Testis (tissue), 3 donors: Measurements from ENCODE around the gene FARS2. TPM values are rescaled to one million over a fixed set of nuclear protein-coding genes. Genes with fewer than 3 reads are reported as not detected.

Experiments used
- DNase-seq: peaks from one replicate; pipeline ENCODE4 v3.0.0-alpha.2; 2019
- H3K27ac ChIP-seq, 2 donors: fragments of 200-600 bp; sonication (generic); one replicate each; pipeline ENCODE4 v1.5.1; 2019
- H3K27me3 ChIP-seq: fragments of 200-600 bp; sonication (generic); one replicate; pipeline ENCODE4 v1.5.1; 2019
- H3K36me3 ChIP-seq: fragments of 200-600 bp; sonication (generic); one replicate; pipeline ENCODE4 v1.5.1; 2017; ENCODE audit warnings: low read depth; ENCODE audit errors: missing control alignments
- H3K4me1 ChIP-seq: fragments of 200-600 bp; sonication (generic); one replicate; pipeline ENCODE4 v1.5.1; 2019
- H3K4me3 ChIP-seq, 2 donors: fragments of 200-600 bp; sonication (generic); one replicate each; pipeline ENCODE4 v1.5.1; 2017 to 2019
- H3K9me3 ChIP-seq: fragments of 200-600 bp; sonication (generic); one replicate; pipeline ENCODE4 v1.5.1; 2017
- POLR2A ChIP-seq: fragments of 450-650 bp; IDR thresholded peaks from one replicate; pipeline ENCODE4 v1.6.1; 2017; ENCODE audit warnings: antibody characterized with exemption, mild to moderate bottlenecking, moderate library complexity
- WGBS, 2 donors: methylation state at CpG; one replicate each; pipeline ENCODE4 v1.1.5; 2018; 5-methylcytosine and 5-hydroxymethylcytosine counted together
- intact Hi-C: fragments of 100-400 bp; cut with DNase I; formaldehyde crosslinking; loops from one replicate; pipeline ENCODE4 v1.15.1; 2023; ENCODE audit warnings: low total_unique reads
- polyA plus RNA-seq: library from polyadenylated mRNA; stranded (reverse); fragments of 350-450 nt; fragmentation: Illumina TruSeq; extraction: RNeasy Lipid Tissue Mini Kit (QIAGEN cat#74804); gene quantifications from one replicate; pipeline ENCODE4 v1.2.3, GENCODE V29; 2014; ENCODE audit warnings: low read depth, low replicate concordance; ENCODE audit not compliant: insufficient read depth
- total RNA-seq, 2 donors: library from RNA; depleted of rRNA; stranded (reverse); fragments of >200 nt; gene quantifications; one replicate each; pipeline ENCODE4 v1.2.3, GENCODE V29; 2016
- TF ChIP-seq, protein P1 (sequence below), 3 experiments: fragments of 450-650 bp in 2 of 3; fragments of 200-600 bp in 1 of 3; sonication (generic) in 1 of 3; IDR thresholded peaks; one replicate each; pipeline ENCODE4 v1.5.1; 2016 to 2019; ENCODE audit warnings: antibody characterized with exemption in 3 of 3, mild to moderate bottlenecking in 2 of 3, moderate library complexity in 1 of 3

FARS2 gene
- total and polyA plus RNA-seq, 3 donors from 2014 or later, result 15.4 to 26.8 (median 22.1) TPM

DNA sequence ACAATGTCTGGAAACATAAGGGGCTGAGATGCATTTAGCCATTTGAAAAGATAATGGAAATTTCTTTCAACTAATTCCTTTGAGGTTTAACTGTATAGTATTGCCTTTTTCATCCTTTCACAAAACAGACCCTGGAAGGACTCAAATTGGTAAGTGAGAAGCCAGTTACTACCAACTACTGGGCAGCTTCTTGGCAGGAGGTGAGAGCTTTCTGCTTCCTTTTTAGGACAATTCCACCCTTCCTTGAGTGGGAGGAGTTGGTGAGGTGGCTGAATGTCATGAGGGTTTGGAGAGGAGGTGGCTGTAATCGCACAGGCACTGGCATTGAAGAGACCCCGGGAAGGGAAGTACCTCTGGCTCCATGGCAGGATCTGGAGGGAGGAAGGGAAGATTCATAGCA, 404.4 kb downstream of the FARS2 start:
- H3K27ac ChIP-seq, result no peak overlapping the region
- no peaks in the 10 kb centered on the region for H3K9me3 ChIP-seq
- 95 to 98% methylated on average over 2 of the region's 2 CpGs for WGBS, 2 donors
- no peak for DNase-seq
- no peaks in the 10 kb centered on the region for H3K4me1 ChIP-seq
- no peaks in the 10 kb centered on the region for H3K27me3 ChIP-seq
- intact Hi-C loops, result no loop called here
- H3K4me3 ChIP-seq, result no peak overlapping the region
- no peaks in the 10 kb centered on the region for H3K36me3 ChIP-seq
- no peak for TF ChIP-seq POLR2A
- TF ChIP-seq, protein P1, sequence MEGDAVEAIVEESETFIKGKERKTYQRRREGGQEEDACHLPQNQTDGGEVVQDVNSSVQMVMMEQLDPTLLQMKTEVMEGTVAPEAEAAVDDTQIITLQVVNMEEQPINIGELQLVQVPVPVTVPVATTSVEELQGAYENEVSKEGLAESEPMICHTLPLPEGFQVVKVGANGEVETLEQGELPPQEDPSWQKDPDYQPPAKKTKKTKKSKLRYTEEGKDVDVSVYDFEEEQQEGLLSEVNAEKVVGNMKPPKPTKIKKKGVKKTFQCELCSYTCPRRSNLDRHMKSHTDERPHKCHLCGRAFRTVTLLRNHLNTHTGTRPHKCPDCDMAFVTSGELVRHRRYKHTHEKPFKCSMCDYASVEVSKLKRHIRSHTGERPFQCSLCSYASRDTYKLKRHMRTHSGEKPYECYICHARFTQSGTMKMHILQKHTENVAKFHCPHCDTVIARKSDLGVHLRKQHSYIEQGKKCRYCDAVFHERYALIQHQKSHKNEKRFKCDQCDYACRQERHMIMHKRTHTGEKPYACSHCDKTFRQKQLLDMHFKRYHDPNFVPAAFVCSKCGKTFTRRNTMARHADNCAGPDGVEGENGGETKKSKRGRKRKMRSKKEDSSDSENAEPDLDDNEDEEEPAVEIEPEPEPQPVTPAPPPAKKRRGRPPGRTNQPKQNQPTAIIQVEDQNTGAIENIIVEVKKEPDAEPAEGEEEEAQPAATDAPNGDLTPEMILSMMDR (IDR thresholded peaks at IDR 0.05), result no peak

DNA sequence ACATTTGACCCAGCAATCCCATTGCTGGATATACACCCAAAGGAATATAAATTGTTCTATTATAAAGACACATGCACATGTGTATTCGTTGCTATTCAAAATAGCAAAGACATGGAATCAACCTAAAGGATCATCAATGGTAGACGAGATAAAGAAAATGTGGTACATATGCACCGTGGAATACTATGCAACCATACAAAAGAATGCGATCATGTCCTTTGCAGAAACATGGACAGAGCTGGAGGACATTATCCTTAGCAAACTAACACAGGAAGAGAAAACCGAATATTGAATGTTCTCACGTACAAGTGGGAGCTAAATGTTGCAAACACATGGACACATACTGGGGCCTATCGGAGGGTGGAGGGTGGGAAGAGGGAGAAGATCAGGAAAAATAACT, 405.4 kb downstream of the FARS2 start:
- WGBS, 2 donors, result 85 to 96% methylated on average over 7 of the region's 7 CpGs

DNA sequence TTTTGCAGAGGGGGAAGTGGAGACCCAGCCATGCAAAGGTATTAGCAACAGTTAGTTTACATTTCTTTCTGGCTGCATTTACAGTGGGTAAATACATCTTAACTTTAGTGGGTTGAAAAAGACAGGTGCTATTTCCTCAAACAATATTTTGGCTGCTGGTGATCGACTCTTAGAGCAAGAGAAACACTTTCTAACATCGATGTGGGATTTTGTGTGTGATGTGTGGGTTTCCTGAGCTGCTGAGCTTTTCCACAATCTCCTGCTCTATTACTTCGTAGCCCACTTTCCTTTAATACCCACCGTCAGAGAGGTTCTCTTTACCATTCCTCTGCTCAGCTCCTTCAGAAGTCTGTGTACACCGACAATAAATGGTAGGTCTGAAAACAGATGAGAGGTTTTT, 406.4 kb downstream of the FARS2 start:
- WGBS, 2 donors, result 67 to 70% methylated on average over 5 of the region's 5 CpGs

More for the DNA sequence above, 405.4 kb downstream of the FARS2 start:
- Histone ChIP-seq H3K4me1 (no peaks in the 10 kb centered on the region), H3K27ac (no peak overlapping the region), H3K9me3 (no peaks in the 10 kb centered on the region), H3K36me3 (no peaks in the 10 kb centered on the region), H3K27me3 (no peaks in the 10 kb centered on the region), H3K4me3 (no peak overlapping the region)
- intact Hi-C loops, result no loop called here
- TF ChIP-seq, protein P1 (IDR thresholded peaks at IDR 0.05), result no peak
- no peak for TF ChIP-seq POLR2A
- no peak for DNase-seq

DNA sequence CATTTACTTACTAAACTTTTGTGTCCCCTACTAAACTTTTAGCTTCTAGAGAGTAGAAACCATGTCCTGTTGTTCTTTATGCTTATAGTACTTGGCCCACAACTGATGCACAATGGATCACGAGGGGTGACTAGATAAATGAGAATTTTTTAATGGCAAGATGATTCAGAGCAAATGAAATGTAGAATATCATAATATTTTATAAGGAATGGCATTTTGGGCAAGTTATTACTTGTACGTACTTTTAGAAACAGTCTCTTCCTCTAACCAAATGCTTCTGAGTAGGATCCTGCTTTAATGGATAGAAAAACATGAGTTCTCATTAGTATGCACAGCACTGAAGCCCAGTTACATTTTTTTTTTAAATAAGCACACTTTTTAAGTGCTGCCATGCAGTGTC, 409.1 kb downstream of the FARS2 start:
- H3K27ac ChIP-seq, result no peak overlapping the region
- H3K9me3 ChIP-seq, result no peaks in the 10 kb centered on the region
- no peaks in the 10 kb centered on the region for H3K36me3 ChIP-seq
- 87 to 94% methylated on average over 2 of the region's 2 CpGs for WGBS, 2 donors
- no peaks in the 10 kb centered on the region for H3K27me3 ChIP-seq
- no peak for DNase-seq
- H3K4me3 ChIP-seq, result no peak overlapping the region
- TF ChIP-seq POLR2A, result no peak
- TF ChIP-seq, protein P1 (IDR thresholded peaks at IDR 0.05), result no peak
- no peaks in the 10 kb centered on the region for H3K4me1 ChIP-seq
- intact Hi-C loops, result no loop called here

More for the DNA sequence above, 406.4 kb downstream of the FARS2 start:
- Histone ChIP-seq H3K4me1 (no peaks in the 10 kb centered on the region), H3K27me3 (no peaks in the 10 kb centered on the region), H3K4me3 (no peak overlapping the region), H3K36me3 (no peaks in the 10 kb centered on the region), H3K27ac (no peak overlapping the region), H3K9me3 (no peaks in the 10 kb centered on the region)
- intact Hi-C loops, result no loop called here
- no peak for DNase-seq
- TF ChIP-seq, protein P1 (IDR thresholded peaks at IDR 0.05), result no peak
- no peak for TF ChIP-seq POLR2A

DNA sequence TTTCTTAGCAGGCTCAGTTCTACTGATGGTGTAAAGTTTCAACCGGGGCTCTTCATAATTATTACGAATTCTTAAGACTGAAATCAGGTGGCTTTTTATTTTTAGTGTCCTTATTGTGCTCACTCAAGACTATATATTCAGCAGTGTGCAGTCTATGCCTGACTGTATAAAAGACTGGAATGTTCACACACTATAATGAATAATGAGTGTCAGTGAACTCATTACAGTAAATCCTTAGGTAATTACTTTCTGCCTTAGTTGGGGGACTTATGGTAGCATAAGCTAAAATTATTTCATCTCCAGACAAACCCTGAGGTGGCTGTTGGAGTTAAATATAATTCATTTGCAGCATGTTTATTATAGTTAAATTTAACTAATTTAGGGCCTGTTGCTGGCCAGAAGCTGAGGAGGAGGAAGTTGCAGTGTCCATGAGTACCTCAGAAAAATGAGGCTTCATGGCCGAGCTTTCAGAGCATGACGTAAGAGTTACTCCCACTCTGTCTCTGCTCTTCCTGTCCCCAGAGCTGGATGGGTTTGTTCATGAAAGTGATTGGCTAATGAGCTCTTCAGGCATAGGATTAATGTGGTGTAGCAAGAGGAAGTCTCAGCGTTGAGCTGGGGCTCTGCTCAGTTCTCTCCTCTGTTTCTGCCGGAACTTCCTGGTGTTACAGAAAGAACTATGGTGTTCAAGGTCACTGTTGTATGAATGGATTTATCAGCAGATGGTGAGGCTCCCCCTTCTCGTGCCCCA, 409.7 kb downstream of the FARS2 start:
- peak; percentile 17 for DNase-seq
- Histone ChIP-seq H3K36me3 (no peaks in the 10 kb centered on the region), H3K27me3 (no peaks in the 10 kb centered on the region), H3K27ac (no peak overlapping the region), H3K4me1 (no peaks in the 10 kb centered on the region), H3K4me3 (no peak overlapping the region), H3K9me3 (no peaks in the 10 kb centered on the region)
- intact Hi-C loops, result no loop called here
- TF ChIP-seq, protein P1 (IDR thresholded peaks at IDR 0.05), result no peak
- no peak for TF ChIP-seq POLR2A
- WGBS, 2 donors, result 42 to 43% methylated on average over 7 of the region's 7 CpGs
